ACC112 (cell line): ENCODE data around the gene MMS19.

Experiments
- H2AFZ ChIP-seq: fragments of 200-600 bp; sonication (generic); one replicate; pipeline ENCODE4 v1.6.0; 2017; ENCODE audit warnings: antibody characterized with exemption, low read length; ENCODE audit not compliant: unreplicated experiment
- H3K27ac ChIP-seq: fragments of 200-600 bp; sonication (generic); 2 replicates; pipeline ENCODE4 v1.5.1; 2014; ENCODE audit warnings: low read depth, mild to moderate bottlenecking, antibody characterized with exemption, low read length, moderate library complexity
- H3K27me3 ChIP-seq: fragments of 200-600 bp; sonication (generic); 2 replicates; pipeline ENCODE4 v1.6.1; 2014; ENCODE audit warnings: mild to moderate bottlenecking, antibody characterized with exemption, low read length, moderate library complexity, mixed read lengths; ENCODE audit not compliant: insufficient read depth
- H3K36me3 ChIP-seq: fragments of 200-600 bp; sonication (generic); 2 replicates; pipeline ENCODE4 v1.6.1; 2016; ENCODE audit warnings: mild to moderate bottlenecking, antibody characterized with exemption, low read length, moderate library complexity, mixed read lengths; ENCODE audit not compliant: insufficient read depth
- H3K4me1 ChIP-seq: fragments of 200-600 bp; sonication (generic); one replicate; pipeline ENCODE4 v1.6.1; 2016; ENCODE audit warnings: low read length, mixed read lengths; ENCODE audit not compliant: insufficient read depth, unreplicated experiment, control insufficient read depth
- H3K4me3 ChIP-seq: fragments of 200-600 bp; sonication (generic); 2 replicates; pipeline ENCODE4 v1.5.1; 2014; ENCODE audit warnings: mild to moderate bottlenecking, low read depth, low read length
- H3K79me2 ChIP-seq: fragments of 200-600 bp; sonication (generic); one replicate; pipeline ENCODE4 v1.6.0; 2016; ENCODE audit warnings: low read length; ENCODE audit not compliant: control insufficient read depth, unreplicated experiment, insufficient read depth

MMS19 gene

DNA sequence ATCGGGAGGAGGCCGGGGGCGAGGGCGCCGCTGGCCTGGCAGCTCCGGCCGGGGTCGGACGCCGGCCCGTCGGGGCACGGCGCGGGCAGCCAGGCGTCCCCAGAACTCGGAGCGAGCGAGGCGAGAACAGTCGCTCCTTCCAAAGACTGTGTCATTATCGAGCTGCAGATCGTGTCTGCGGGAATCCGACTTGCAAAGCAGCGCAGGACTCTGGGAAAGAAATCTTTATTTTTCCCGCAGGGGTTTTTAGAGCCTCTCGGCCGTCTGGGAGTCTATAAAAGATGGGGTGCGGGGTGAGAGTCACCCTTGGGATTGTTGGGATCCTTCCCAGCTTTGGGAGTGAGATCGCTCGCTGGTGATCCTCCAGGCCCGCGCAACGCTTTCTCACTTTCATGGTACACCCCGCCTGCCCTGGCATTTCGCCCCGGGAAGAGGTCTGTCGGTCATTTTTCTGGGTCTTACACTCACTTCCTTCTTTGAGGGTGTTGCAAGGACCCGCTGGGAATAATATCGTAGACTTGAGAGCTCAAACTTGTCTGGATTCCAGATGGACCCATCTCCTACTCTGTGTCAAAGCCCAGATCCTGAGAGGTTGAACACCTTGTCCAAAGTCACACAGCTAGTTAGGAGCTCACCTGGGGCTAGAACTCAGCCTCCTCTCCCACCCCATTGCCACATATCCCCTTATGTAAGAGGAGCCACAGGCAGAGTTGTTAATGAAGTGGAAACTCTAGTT lies 1.5 kb upstream of the MMS19 start:
- H2AFZ ChIP-seq = peak overlapping the region; percentile 44
- peak overlapping the region; percentile 100 for H3K4me3 ChIP-seq
- H3K36me3 ChIP-seq = no peaks in the 10 kb centered on the region
- H3K27me3 ChIP-seq = no peaks in the 10 kb centered on the region
- peaks cover 80% of the 10 kb centered on the region for H3K79me2 ChIP-seq
- H3K4me1 ChIP-seq = peaks cover 23% of the 10 kb centered on the region
- peak overlapping the region; percentile 3; the same call in 1 of the 2 replicates for H3K27ac ChIP-seq

- Histone ChIP-seq H3K27ac (peak within 1 kb of the TSS; percentile 93), H3K79me2 (peaks cover 80% of the 10 kb centered on the region), H3K27me3 (no peaks in the 10 kb centered on the region), H2AFZ (peak within 1 kb of the TSS; percentile 99), H3K4me3 (peak within 1 kb of the TSS; percentile 100), H3K36me3 (no peaks in the 10 kb centered on the region), H3K4me1 (peaks cover 30% of the 10 kb centered on the region)
Measured at GRCh38 chr10:97498841-97499560, 779 bp upstream of the MMS19 start, which contains the start of gene UBTD1. UBTD1 (plus strand) TSS chr10:97498924; CDS start chr10:97499204, 280 bp downstream.

- no peaks in the 10 kb centered on the region for H3K36me3 ChIP-seq
- H3K4me3 ChIP-seq = peak overlapping the region; percentile 100
- H3K27me3 ChIP-seq = no peaks in the 10 kb centered on the region
- peak overlapping the region; percentile 93 for H3K27ac ChIP-seq
- H3K4me1 ChIP-seq = peaks cover 30% of the 10 kb centered on the region
- peaks cover 82% of the 10 kb centered on the region for H3K79me2 ChIP-seq
- H2AFZ ChIP-seq = peak overlapping the region; percentile 99
Measured at GRCh38 chr10:97497572-97498075, 598 bp downstream of the MMS19 start.

- Histone ChIP-seq H3K36me3 (no peaks in the 10 kb centered on the region), H3K27me3 (no peaks in the 10 kb centered on the region)
Measured at GRCh38 chr10:97494863-97495506, 3.2 kb downstream of the MMS19 start.

GRCh38 chr10:97494151-97494550 lies 4.1 kb downstream of the MMS19 start:
- Histone ChIP-seq H3K27ac (no peak overlapping the region), H2AFZ (no peak overlapping the region), H3K4me1 (peaks cover 21% of the 10 kb centered on the region), H3K4me3 (no peak overlapping the region), H3K36me3 (no peaks in the 10 kb centered on the region), H3K27me3 (no peaks in the 10 kb centered on the region), H3K79me2 (peaks cover 85% of the 10 kb centered on the region)

More at GRCh38 chr10:97494863-97495506, 3.2 kb downstream of the MMS19 start:
- H3K79me2 ChIP-seq = peaks cover 79% of the 10 kb centered on the region
- no peak overlapping the region for H2AFZ ChIP-seq
- peaks cover 23% of the 10 kb centered on the region for H3K4me1 ChIP-seq
- H3K27ac ChIP-seq = no peak overlapping the region
- H3K4me3 ChIP-seq = peak overlapping the region; percentile 24; the same call in 1 of the 2 replicates

- Histone ChIP-seq H3K4me3 (no peak overlapping the region), H3K4me1 (peaks cover 15% of the 10 kb centered on the region), H3K36me3 (no peaks in the 10 kb centered on the region), H3K27ac (no peak overlapping the region), H2AFZ (no peak overlapping the region), H3K79me2 (peaks cover 94% of the 10 kb centered on the region), H3K27me3 (no peaks in the 10 kb centered on the region)
Measured at GRCh38 chr10:97490592-97490991, 7.6 kb downstream of the MMS19 start.

- Histone ChIP-seq H2AFZ (no peak overlapping the region), H3K4me3 (no peak overlapping the region), H3K27ac (no peak overlapping the region), H3K4me1 (no peaks in the 10 kb centered on the region), H3K27me3 (no peaks in the 10 kb centered on the region), H3K79me2 (peaks cover 71% of the 10 kb centered on the region), H3K36me3 (0 out of 2 replicates have a peak, but pooled peaks cover 10% of the 10 kb centered on the region)
Measured at GRCh38 chr10:97485647-97486281, 12.5 kb downstream of the MMS19 start.

- Histone ChIP-seq H3K4me1 (peaks cover 8% of the 10 kb centered on the region), H3K36me3 (0 out of 2 replicates have a peak, but pooled peaks cover 15% of the 10 kb centered on the region), H3K27ac (no peak overlapping the region), H3K4me3 (no peak overlapping the region), H2AFZ (no peak overlapping the region), H3K79me2 (peaks cover 52% of the 10 kb centered on the region), H3K27me3 (no peaks in the 10 kb centered on the region)
Measured at GRCh38 chr10:97483921-97484320, 14.3 kb downstream of the MMS19 start.

DNA sequence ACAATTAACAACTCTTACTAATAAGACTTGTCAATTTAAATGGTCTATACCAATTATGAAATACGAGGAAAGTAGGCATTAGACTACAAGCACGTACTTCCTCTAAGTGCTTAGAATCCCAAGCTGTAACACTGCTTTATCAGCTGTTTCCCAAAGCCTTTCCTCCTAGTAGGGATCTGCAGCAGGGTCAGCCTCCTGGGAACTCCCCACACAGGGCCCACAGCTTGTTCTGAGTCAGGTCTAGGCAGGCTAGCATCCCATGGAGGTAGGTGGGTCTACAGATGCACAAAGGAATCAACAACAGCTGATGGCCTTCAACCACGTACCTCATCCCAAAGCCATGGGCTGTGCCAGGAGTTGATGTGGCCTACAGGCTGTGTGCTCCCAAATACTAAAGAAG lies 14.7 kb downstream of the MMS19 start:
- Histone ChIP-seq H2AFZ (no peak overlapping the region), H3K27ac (no peak overlapping the region), H3K4me3 (no peak overlapping the region), H3K36me3 (0 out of 2 replicates have a peak, but pooled peaks cover 15% of the 10 kb centered on the region), H3K79me2 (peaks cover 48% of the 10 kb centered on the region), H3K4me1 (peaks cover 8% of the 10 kb centered on the region), H3K27me3 (no peaks in the 10 kb centered on the region)

- no peak overlapping the region for H2AFZ ChIP-seq
- peaks cover 15% of the 10 kb centered on the region; the same call in 1 of the 2 replicates for H3K36me3 ChIP-seq
- H3K4me1 ChIP-seq = peaks cover 8% of the 10 kb centered on the region
- H3K79me2 ChIP-seq = peaks cover 37% of the 10 kb centered on the region
- H3K27me3 ChIP-seq = no peaks in the 10 kb centered on the region
- H3K4me3 ChIP-seq = no peak overlapping the region
- no peak overlapping the region for H3K27ac ChIP-seq
Measured at GRCh38 chr10:97482381-97482780, 15.8 kb downstream of the MMS19 start.
